Natural killer cell (primary cell): ENCODE results near the gene PPP4C. TPM values are rescaled to one million over a fixed set of nuclear protein-coding genes. Genes with fewer than 3 reads are reported as not detected.
"Not testable (repeated sequence)": the region's sequence is repeated elsewhere in the genome, so short reads cannot be mapped to it uniquely, and the experiment has no call there.

Source experiments
- ATAC-seq, 3 donors: fragments of 150-1000 bp in 2 of 3; fragments of 200-7000 bp in 1 of 3; cut with Tn5 transposase; 1 replicate in 1 of 3; 2 replicates in 2 of 3; pipeline ENCODE4 v1.10.0; 2021; ENCODE audit warnings: mild to moderate bottlenecking in 2 of 3, moderate library complexity in 2 of 3
- DNase-seq, 2 donors: peaks; one replicate each; pipeline versions ENCODE4 v3.0.0 to v3.0.0-alpha.2; 2013 to 2021; ENCODE audit warnings: mixed read lengths in 1 of 2
- H3K27ac ChIP-seq: one replicate; pipeline ENCODE4 v1.5.1; 2013; ENCODE audit warnings: mild to moderate bottlenecking, low read length
- H3K27me3 ChIP-seq: one replicate; pipeline ENCODE4 v1.6.1; 2013; ENCODE audit warnings: low read length; ENCODE audit not compliant: control insufficient read depth, insufficient read depth
- H3K36me3 ChIP-seq: one replicate; pipeline ENCODE4 v1.6.1; 2013; ENCODE audit warnings: low read length; ENCODE audit not compliant: control insufficient read depth, insufficient read depth
- H3K4me1 ChIP-seq: one replicate; pipeline ENCODE4 v1.6.1; 2013; ENCODE audit warnings: low read length; ENCODE audit not compliant: control insufficient read depth, insufficient read depth
- H3K4me3 ChIP-seq: one replicate; pipeline ENCODE4 v1.5.1; 2013; ENCODE audit warnings: low read length
- H3K9me3 ChIP-seq: one replicate; pipeline ENCODE4 v1.6.1; 2013; ENCODE audit warnings: low read length; ENCODE audit not compliant: control insufficient read depth, insufficient read depth
- H3K27ac Mint-ChIP-seq, 2 donors: one replicate each; pipeline ENCODE4 v1.8.0; 2022; ENCODE audit warnings: mild to moderate bottlenecking in 2 of 2, mixed read lengths in 2 of 2, moderate library complexity in 1 of 2
- H3K27me3 Mint-ChIP-seq, 2 donors: one replicate each; pipeline ENCODE4 v1.8.0; 2022; ENCODE audit warnings: low read depth in 2 of 2, mixed read lengths in 2 of 2
- H3K36me3 Mint-ChIP-seq: one replicate; pipeline ENCODE4 v1.8.0; 2022; ENCODE audit warnings: mixed read lengths
- H3K4me1 Mint-ChIP-seq, 2 donors: one replicate each; pipeline ENCODE4 v1.8.0; 2022; ENCODE audit warnings: mixed read lengths in 2 of 2
- H3K4me3 Mint-ChIP-seq: one replicate; pipeline ENCODE4 v1.8.0; 2022; ENCODE audit warnings: mild to moderate bottlenecking, moderate library complexity, mixed read lengths
- H3K9me3 Mint-ChIP-seq, 2 donors: one replicate each; pipeline ENCODE4 v1.8.0; 2022; ENCODE audit warnings: mixed read lengths in 2 of 2
- CTCF ChIP-seq: fragments of 200-600 bp; IDR thresholded peaks from one replicate; pipeline ENCODE4 v1.8.0; 2022; ENCODE audit warnings: antibody characterized with exemption
- WGBS: methylation state at CpG from one replicate; pipeline ENCODE4 v1.1.7; 2013; ENCODE audit warnings: missing lambda C conversion rate; ENCODE audit not compliant: insufficient coverage; 5-methylcytosine and 5-hydroxymethylcytosine counted together
- intact Hi-C: fragments of 100-400 bp; cut with micrococcal nuclease; formaldehyde crosslinking; loops from one replicate; pipeline ENCODE4 v1.14.2; 2022
- total RNA-seq, 4 donors: library from RNA; stranded (reverse); fragments of 120-200 nt in 1 of 4; gene quantifications; one replicate each; pipeline versions ENCODE4 v1.2.3 to v1.2.4, GENCODE V29; 2013 to 2022

PPP4C gene
- total RNA-seq, 3 donors from 2014 or later (not counting 1 experiment from before 2014, with no cell fraction given) = 119 to 132 (median 130) TPM

GRCh38 chr16:30040221-30040620 lies 35.6 kb upstream of the PPP4C start:
- no peak overlapping the region for H3K27ac Mint-ChIP-seq
- H3K27ac ChIP-seq = no peak overlapping the region
- DNase-seq (no peak), ATAC-seq (no peak)
- H3K4me3 Mint-ChIP-seq = no peak overlapping the region
- WGBS = 14% methylated on average over 5 of the region's 5 CpGs
- no peaks in the 10 kb centered on the region for H3K36me3 Mint-ChIP-seq
- H3K27me3 ChIP-seq = no peaks in the 10 kb centered on the region
- H3K9me3 ChIP-seq = no peaks in the 10 kb centered on the region
- no peaks in the 10 kb centered on the region for H3K9me3 Mint-ChIP-seq
- H3K4me3 ChIP-seq = no peak overlapping the region
- H3K27me3 Mint-ChIP-seq = no peaks in the 10 kb centered on the region
- H3K36me3 ChIP-seq = no peaks in the 10 kb centered on the region
- peaks cover 0 to 3% of the 10 kb centered on the region in 2 donors for H3K4me1 Mint-ChIP-seq
- no peak for TF ChIP-seq CTCF
- intact Hi-C loops = no loop called here
- H3K4me1 ChIP-seq = no peaks in the 10 kb centered on the region

- H3K27me3 ChIP-seq, H3K4me1 Mint-ChIP-seq, H3K27ac ChIP-seq, H3K4me3 Mint-ChIP-seq, H3K4me3 ChIP-seq, H3K36me3 Mint-ChIP-seq, DNase-seq, ATAC-seq, H3K9me3 Mint-ChIP-seq, H3K27me3 Mint-ChIP-seq, H3K4me1 ChIP-seq, H3K36me3 ChIP-seq, H3K27ac Mint-ChIP-seq, intact Hi-C loops, H3K9me3 ChIP-seq: not testable (repeated sequence)
- 68% methylated on average over 4 of the region's 5 CpGs for WGBS
These were observed 35.1 kb upstream of the PPP4C start for GRCh38 chr16:30040690-30041089.

- intact Hi-C loops = no loop called here
- Mint-ChIP-seq H3K27ac (no peak overlapping the region), H3K9me3 (no peaks in the 10 kb centered on the region), H3K27me3 (no peaks in the 10 kb centered on the region), H3K4me1 (peaks cover 0 to 7% of the 10 kb centered on the region in 2 donors), H3K4me3 (no peak overlapping the region), H3K36me3 (no peaks in the 10 kb centered on the region)
- no peak overlapping the region for H3K4me3 ChIP-seq
- ATAC-seq (no peak), DNase-seq (peak in 1 of 2 donors; percentile 57)
- no peaks in the 10 kb centered on the region for H3K36me3 ChIP-seq
- peak; percentile 28 for TF ChIP-seq CTCF
- H3K27ac ChIP-seq = no peak overlapping the region
- H3K27me3 ChIP-seq = no peaks in the 10 kb centered on the region
- no peaks in the 10 kb centered on the region for H3K9me3 ChIP-seq
- no peaks in the 10 kb centered on the region for H3K4me1 ChIP-seq
- 42% methylated on average over 1 of the region's 5 CpGs for WGBS
These were observed 34.0 kb upstream of the PPP4C start for GRCh38 chr16:30041841-30042240.

- Mint-ChIP-seq H3K4me1 (peaks cover 0 to 7% of the 10 kb centered on the region in 2 donors), H3K4me3 (no peak overlapping the region), H3K36me3 (no peaks in the 10 kb centered on the region), H3K27me3 (no peaks in the 10 kb centered on the region), H3K9me3 (no peaks in the 10 kb centered on the region), H3K27ac (no peak overlapping the region)
- Histone ChIP-seq H3K27ac (no peak overlapping the region), H3K4me1 (no peaks in the 10 kb centered on the region), H3K27me3 (no peaks in the 10 kb centered on the region), H3K36me3 (no peaks in the 10 kb centered on the region), H3K9me3 (no peaks in the 10 kb centered on the region), H3K4me3 (no peak overlapping the region)
- WGBS = 85% methylated on average over 8 of the region's 8 CpGs
- DNase-seq (no peak), ATAC-seq (peak in 1 of 3 donors; percentile 36)
- TF ChIP-seq CTCF = no peak
- intact Hi-C loops = no loop called here
These were observed 29.6 kb upstream of the PPP4C start for GRCh38 chr16:30046178-30046577.
